VCaP (cell line): ENCODE results near the gene KRT2.

Experiments
- H3K27ac ChIP-seq: fragments of 450-650 bp; 2 replicates; pipeline ENCODE4 v1.5.1; 2017
- TF ChIP-seq, protein P1 (sequence below): fragments of 450-650 bp; conservative IDR thresholded peaks from 2 replicates; pipeline ENCODE4 v1.5.1; 2017; ENCODE audit warnings: mild to moderate bottlenecking, moderate library complexity

The KRT2 gene

DNA sequence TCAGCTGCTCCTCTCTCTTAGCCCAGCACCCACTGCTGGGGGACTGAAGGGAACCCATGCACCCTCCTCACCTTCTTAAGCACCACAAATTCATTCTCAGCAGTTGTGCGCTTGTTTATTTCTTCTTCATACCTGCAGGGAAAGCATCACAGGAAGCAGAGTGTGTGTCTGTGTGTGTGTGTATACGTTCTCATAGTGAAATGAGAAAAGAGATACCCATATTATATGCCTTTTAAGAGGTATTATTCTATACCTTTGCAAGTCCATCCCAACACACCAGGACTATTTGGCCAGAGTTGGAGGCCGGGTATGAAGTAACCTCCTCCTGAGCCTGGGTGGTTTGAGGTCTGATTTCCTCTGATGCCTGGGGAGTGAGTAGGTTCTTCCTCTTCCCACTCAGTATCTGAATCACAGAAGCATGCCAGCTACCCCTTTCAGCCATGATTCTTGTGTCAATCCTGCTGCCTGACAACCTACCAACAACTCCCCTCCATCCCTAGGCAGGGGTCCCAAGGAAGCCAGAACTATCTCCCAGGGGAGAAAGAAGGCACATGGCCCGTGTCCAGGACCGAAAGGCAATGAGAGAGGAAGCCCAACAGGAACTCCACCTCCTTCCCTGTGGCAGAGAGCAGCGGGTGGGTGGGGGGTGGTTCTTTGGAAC lies 36.7 kb downstream of the KRT2 start:
- no peak overlapping the region for H3K27ac ChIP-seq
- TF ChIP-seq, protein P1, sequence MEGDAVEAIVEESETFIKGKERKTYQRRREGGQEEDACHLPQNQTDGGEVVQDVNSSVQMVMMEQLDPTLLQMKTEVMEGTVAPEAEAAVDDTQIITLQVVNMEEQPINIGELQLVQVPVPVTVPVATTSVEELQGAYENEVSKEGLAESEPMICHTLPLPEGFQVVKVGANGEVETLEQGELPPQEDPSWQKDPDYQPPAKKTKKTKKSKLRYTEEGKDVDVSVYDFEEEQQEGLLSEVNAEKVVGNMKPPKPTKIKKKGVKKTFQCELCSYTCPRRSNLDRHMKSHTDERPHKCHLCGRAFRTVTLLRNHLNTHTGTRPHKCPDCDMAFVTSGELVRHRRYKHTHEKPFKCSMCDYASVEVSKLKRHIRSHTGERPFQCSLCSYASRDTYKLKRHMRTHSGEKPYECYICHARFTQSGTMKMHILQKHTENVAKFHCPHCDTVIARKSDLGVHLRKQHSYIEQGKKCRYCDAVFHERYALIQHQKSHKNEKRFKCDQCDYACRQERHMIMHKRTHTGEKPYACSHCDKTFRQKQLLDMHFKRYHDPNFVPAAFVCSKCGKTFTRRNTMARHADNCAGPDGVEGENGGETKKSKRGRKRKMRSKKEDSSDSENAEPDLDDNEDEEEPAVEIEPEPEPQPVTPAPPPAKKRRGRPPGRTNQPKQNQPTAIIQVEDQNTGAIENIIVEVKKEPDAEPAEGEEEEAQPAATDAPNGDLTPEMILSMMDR, result no peak

DNA sequence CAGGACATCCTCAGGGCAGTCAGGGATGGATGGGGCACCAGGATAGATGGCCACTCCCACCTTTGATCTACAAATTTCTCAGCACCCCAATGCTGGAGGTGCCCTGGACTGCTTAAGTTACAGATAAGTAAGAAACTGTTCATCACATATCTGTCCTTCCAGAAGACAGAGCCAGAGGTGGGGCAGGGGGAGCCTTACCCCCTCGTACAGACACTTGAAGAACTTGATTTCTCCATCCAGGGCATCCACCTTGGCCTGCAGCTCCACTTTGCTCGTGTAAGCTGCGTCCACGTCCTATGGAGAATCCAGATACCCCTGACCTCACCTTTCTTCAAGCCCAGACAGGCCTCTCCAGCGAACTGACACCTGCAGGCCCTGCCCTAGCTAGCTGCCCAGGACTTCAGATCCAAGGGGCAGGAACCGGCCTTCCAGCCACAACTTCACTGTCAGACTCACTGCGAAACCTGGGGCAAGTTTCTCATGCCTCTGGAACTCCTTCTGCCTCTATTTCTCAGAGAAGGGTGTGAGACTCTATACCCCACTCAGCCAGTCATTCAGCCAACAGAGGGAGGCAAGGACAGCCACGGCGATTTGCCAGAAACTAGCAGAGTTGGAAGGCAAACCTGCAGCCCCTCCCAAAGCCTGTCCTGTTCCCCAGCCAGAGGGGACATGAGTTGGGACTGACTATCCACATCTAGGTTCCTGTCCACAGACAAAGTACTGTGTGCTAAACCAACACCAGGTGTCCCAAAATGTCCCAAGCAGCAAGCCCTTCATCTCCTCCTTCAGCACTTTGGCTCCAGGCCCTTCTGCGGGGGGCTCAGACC lies 37.4 kb downstream of the KRT2 start:
- TF ChIP-seq, protein P1, result no peak
- H3K27ac ChIP-seq, result no peak overlapping the region

DNA sequence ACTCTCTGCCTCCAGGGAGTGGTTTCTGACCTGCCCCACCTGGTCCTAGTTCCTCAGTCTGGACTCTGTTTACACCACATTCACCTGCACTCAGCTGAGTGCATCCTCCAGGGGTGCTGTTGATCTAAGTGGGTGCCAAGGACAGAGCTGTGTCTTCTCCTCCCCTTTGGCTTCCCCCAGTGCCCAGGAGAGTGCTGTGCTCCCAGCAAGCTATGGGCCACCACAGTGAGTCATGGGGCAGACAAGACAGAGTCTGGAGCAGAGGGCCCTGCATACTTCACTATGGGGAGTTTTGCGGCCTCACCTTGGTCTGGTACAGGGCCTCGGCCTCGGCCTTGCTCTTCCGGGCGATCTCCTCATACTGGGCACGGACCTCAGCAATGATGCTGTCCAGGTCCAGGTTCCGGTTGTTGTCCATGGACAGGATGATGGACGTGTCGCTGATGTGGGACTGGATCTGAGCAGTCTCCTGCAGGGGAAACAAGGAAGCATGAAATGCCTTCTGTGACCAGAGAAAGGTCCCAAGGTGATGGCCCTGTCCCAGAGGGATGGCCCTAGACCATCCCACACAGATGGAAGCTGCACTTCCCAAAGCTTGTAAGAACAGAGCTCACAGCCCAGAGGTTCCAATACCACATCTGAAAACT lies 38.5 kb downstream of the KRT2 start:
- TF ChIP-seq, protein P1, result no peak
- H3K27ac ChIP-seq, result no peak overlapping the region; the same call in 1 of the 2 replicates

DNA sequence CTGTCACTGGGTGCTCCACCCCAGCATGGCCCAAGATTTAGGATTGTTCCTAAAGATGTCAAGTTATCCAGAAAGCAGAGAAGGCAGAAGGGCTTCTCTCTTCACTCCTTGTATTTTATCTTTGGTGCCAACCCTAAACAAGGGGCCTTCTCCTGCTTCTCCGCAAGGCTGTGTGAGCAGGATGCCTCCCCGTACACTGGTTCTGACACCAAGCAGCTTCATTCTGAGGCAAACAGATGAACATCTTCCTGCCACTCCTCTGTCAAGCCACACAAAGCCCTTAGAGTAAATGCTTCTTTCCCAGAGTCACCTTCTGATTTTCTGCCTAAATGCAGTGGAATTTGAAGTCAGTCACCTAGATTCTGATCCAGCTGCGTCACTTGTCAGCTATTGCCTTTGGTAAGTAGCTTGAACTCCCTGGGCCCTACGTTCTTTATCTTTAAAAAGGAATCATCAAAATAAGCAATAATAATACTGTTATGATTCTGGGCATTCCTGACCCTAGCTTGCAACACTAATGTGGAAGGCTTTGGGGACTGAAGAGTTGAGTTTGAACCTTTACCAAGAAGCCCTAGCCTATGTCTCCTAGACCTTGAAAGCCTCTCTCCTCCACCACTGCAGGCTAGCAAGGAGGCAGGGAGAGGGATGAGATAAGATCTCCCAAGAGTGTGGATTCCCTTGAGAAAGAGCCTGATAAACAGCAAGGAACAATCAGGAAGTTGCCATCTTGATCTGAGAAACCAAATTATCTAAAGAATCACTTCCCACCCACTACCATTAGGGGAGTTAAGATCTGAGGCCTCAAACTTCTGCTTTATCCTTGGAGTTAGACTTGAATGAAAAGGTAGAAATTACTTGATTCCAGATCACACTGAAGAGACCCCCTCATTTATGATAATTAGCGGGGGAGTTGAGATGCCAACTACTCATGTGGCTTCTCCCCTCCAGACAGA lies 39.3 kb downstream of the KRT2 start:
- TF ChIP-seq, protein P1, result no peak
- H3K27ac ChIP-seq, result no peak overlapping the region; the same call in 1 of the 2 replicates

DNA sequence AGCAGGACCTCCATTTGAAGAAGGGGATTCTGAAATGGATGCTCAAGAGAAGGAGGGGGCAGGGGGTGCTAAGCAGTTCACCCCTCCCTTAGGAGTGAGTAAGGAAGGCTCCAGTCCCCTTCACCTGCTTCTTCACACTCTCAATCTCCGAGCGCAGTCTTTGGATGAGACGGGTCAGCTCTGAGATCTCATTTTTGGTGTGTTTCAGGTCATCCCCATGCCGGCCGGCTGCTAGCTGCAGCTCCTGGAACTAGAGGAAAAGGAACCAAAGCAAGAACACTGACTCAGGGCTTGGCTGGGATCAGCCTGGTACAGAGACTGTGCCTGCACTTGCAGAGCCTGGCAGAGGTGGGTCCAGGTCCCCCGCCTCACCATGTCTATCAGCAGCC lies 40.9 kb downstream of the KRT2 start:
- H3K27ac ChIP-seq, result no peak overlapping the region
- TF ChIP-seq, protein P1, result no peak

DNA sequence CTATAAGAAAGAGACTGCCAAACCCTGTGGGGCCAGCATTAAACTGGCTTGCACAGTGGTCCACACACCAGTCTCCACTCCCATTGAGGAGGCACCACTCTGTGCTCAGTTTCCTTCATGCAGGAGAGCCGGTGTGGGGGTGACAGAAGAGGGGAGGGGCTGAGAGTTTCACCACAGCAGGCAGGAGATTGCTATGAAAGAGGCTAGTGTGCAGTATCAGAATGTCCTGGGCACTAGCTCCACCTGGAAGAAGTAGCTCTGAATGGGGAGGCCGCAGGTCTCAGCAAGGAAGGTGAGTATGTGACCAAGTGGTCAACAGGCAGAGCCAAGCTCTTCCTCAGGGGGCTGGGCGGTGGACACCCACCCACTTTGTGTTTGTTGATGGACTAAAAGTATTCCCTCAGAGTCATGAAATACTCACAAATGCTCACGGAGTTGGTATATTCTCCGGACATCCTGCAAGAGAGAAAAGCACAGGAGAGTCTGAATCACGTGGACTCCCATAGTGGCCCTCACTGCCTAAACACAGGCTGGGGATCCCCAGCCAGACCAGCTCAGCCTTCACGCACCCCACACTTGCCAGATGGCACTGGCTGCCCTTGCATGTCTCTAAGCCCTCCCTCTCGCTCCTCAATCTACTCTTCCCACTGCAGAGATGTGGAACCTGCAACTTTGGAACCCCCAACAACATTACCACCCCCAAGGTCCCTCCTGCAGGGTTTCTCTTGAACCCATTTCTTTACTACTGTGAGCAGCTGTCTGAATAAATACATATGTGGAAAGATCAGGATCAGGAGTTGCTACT lies 43.0 kb downstream of the KRT2 start:
- TF ChIP-seq, protein P1, result no peak
- no peak overlapping the region for H3K27ac ChIP-seq
